ENCODE measurements around the gene PTPRM.

DNA sequence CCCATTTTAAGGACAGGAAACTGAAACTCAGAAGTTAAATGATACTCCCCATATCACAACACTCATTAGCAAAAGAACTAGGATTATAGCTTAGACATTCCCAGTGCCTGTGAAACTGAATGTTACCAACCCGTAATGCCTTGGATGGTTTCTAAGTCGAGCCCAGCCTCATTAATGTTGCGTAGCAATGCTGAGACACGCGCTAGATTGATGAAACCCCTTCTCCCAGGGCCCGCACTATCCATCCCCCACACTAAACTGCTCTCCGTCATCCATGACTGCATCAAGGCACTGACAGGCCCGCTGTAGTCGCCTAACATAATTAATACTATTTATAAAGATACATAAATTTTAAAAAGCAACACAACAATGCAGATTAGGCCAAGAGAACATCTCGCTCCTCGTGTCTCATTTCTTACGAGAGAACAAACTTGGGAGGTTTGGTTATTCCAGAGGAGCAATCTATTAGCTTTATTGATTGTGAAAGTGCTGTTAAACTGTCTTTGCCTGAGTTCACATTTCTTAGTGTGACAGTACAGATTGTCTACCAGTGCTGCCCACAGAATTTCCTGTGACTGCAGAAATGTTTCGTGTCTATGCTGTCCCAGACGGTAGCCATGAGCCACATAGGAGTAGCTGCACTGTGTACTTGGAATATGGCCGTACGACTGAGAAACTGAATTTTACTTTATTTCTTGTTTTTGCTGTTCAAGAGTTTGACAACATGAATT, 729.9 kb downstream of the PTPRM start:
- TF ChIP-seq, protein P1, sequence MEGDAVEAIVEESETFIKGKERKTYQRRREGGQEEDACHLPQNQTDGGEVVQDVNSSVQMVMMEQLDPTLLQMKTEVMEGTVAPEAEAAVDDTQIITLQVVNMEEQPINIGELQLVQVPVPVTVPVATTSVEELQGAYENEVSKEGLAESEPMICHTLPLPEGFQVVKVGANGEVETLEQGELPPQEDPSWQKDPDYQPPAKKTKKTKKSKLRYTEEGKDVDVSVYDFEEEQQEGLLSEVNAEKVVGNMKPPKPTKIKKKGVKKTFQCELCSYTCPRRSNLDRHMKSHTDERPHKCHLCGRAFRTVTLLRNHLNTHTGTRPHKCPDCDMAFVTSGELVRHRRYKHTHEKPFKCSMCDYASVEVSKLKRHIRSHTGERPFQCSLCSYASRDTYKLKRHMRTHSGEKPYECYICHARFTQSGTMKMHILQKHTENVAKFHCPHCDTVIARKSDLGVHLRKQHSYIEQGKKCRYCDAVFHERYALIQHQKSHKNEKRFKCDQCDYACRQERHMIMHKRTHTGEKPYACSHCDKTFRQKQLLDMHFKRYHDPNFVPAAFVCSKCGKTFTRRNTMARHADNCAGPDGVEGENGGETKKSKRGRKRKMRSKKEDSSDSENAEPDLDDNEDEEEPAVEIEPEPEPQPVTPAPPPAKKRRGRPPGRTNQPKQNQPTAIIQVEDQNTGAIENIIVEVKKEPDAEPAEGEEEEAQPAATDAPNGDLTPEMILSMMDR (IDR thresholded peaks at IDR 0.05), result no peak
- TF ChIP-seq POLR2AphosphoS5 (IDR thresholded peaks at IDR 0.05) (no peak), EP300 (IDR thresholded peaks at IDR 0.05) (no peak)

All from sigmoid colon (tissue), 4 donors.